OCI-LY7 (cell line): ENCODE results near the gene PRKD2.

ENCODE experiments used
- CTCF ChIP-seq: fragments of 200-600 bp; sonication (generic); conservative IDR thresholded peaks from 2 replicates; pipeline ENCODE4 v1.5.1; 2014; ENCODE audit warnings: mild to moderate bottlenecking, antibody characterized with exemption, low read length, moderate library complexity, mixed read lengths
- EZH2phosphoT487 ChIP-seq: fragments of 200-600 bp; sonication (generic); IDR thresholded peaks from 2 replicates; pipeline ENCODE4 v1.6.1; 2018; ENCODE audit warnings: low read depth, borderline replicate concordance, mild to moderate bottlenecking, mixed run types, antibody characterized with exemption, low read length, moderate library complexity, mixed read lengths

GRCh38 chr19:46727757-46728156, 10.8 kb upstream of the PRKD2 start:
- TF ChIP-seq CTCF (no peak), EZH2phosphoT487 (no peak)
